ENCODE measurements around the gene EIF5. TPM values are rescaled to one million over a fixed set of nuclear protein-coding genes. Genes with fewer than 3 reads are reported as not detected.

The EIF5 gene
- total RNA-seq, 1 experiment from 2014 or later: 356 TPM

DNA sequence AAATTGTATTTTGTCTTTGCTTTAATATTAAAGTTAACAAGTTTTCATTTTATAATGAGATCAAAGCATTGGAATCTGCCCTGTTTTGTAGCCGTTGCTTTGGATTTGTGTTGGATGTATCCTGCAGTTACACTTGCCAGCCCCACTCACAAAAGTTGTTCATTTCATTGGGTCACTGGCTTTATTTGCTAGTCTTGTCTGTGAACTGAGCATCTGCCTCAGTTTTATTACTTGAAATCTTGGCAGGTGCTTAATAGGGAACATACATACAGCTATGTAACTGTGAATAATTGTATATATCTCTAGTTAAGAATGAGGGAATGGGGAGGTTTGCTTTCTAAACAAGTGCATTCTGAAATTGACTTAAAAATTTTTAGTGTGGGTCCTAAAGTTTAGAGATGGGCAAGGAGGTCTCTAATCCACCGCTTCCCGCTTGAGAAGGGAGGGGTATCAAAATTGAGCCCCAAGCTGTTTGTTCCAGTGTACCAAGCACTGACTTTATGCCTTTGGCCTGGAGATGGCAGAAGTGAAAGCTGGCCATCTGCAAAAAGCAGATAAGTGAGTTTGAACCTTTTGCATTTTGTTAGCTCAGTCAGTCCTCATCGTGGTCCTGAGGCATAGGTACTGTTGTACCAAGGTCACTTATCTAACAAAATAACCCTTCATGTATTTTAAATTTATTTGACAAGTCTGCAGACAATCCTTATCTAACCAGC is 9.3 kb downstream of the EIF5 start:
- H3K4ac ChIP-seq (ENCODE audit: low read depth, low read length): no peak overlapping the region
- no peak overlapping the region for H3K23ac ChIP-seq (ENCODE audit: insufficient read length, low read depth, low read length)
- H3K56ac ChIP-seq (ENCODE audit: insufficient read length, low read depth, low read length): no peak overlapping the region
- no peaks in the 10 kb centered on the region for H3K9me3 ChIP-seq (ENCODE audit: control insufficient read depth, low read depth, low read length)
- no peak overlapping the region for H3K18ac ChIP-seq (ENCODE audit: insufficient read length, low read depth, low read length)
- peaks cover 5% of the 10 kb centered on the region; the same call in 1 of the 2 replicates for H3K4me1 ChIP-seq (ENCODE audit: insufficient read depth, low read length)
- no peak overlapping the region for H3T11ph ChIP-seq (ENCODE audit: low read length)
- no peak overlapping the region for H4K8ac ChIP-seq (replicated peaks; ENCODE audit: insufficient read length, low read depth, low read length)
- no peak overlapping the region for H2AFZ ChIP-seq (ENCODE audit: low read length)
- no peaks in the 10 kb centered on the region for H3K79me1 ChIP-seq (ENCODE audit: insufficient read depth, low read depth, low read length, poor library complexity, severe bottlenecking)
- no peak for TF ChIP-seq CTCF (conservative IDR thresholded peaks at IDR 0.05)
- H3K27ac ChIP-seq (ENCODE audit: insufficient read length, low read depth, low read length): no peak overlapping the region
- peaks cover 47 to 69% (median 66%) of the 10 kb centered on the region in 3 experiments; a peak in 6 of 7 replicates for H3K36me3 Mint-ChIP-seq (ENCODE audit: insufficient read depth in 1 of 3, low read depth in 3 of 3)
- H3K9ac ChIP-seq (ENCODE audit: extremely low read depth, insufficient read length, low read length): no peak overlapping the region
- no peak overlapping the region for H4K5ac ChIP-seq (ENCODE audit: insufficient read length, low read depth, low read length)
- H3K27me3 Mint-ChIP-seq (ENCODE audit: low read depth): no peaks in the 10 kb centered on the region; the same call in 1 of the 2 replicates
- H4K20me1 ChIP-seq (ENCODE audit: control insufficient read depth, insufficient read depth, insufficient read length): no peaks in the 10 kb centered on the region
- no peak overlapping the region for H3K14ac ChIP-seq (ENCODE audit: insufficient read depth, low read length)
- no peak overlapping the region for H2BK5ac ChIP-seq (ENCODE audit: insufficient read length, low read length)
- no peak overlapping the region for H2BK12ac ChIP-seq (ENCODE audit: insufficient read length, low read depth, low read length)
- H3K9me3 Mint-ChIP-seq: no peaks in the 10 kb centered on the region
- H3K27me3 ChIP-seq (ENCODE audit: insufficient read depth, low read length): no peaks in the 10 kb centered on the region
- H2BK15ac ChIP-seq (ENCODE audit: low read depth, low read length): no peak overlapping the region
- H3K79me2 ChIP-seq (ENCODE audit: insufficient read depth, low read length): no peaks in the 10 kb centered on the region
- WGBS (ENCODE audit: extremely low coverage, insufficient read length, low lambda C conversion rate): no CpG with 5 or more reads among the region's 4 CpGs
- H2BK120ac ChIP-seq (ENCODE audit: low read depth, low read length, poor library complexity, severe bottlenecking): no peak overlapping the region
- H3K27ac Mint-ChIP-seq: peak overlapping the region in 1 of 3 experiments; percentile 61; a peak in 1 of 7 replicates
- no peak overlapping the region for H4K91ac ChIP-seq (ENCODE audit: insufficient read length, low read depth, low read length)
- DNase-seq: no peak
- no peak overlapping the region for H3K4me3 Mint-ChIP-seq
- H3K23me2 ChIP-seq (ENCODE audit: insufficient read length, low read depth, low read length, poor library complexity, severe bottlenecking): no peaks in the 10 kb centered on the region
- H2AK5ac ChIP-seq (ENCODE audit: insufficient read length, low read length): no peak overlapping the region
- peaks cover 15 to 19% of the 10 kb centered on the region in 2 experiments for H3K4me1 Mint-ChIP-seq
- no peak overlapping the region for H2BK20ac ChIP-seq (ENCODE audit: low read depth, low read length, poor library complexity, severe bottlenecking)
- no peak overlapping the region for H3K4me2 ChIP-seq (ENCODE audit: insufficient read depth, insufficient read length, low read length)

All from H9 (cell line).